Pons (tissue), 1 donor: ENCODE results near the gene SPEN.
"Not testable (repeated sequence)": the region's sequence is repeated elsewhere in the genome, so short reads cannot be mapped to it uniquely, and the experiment has no call there.

Experiments
- DNase-seq: peaks from one replicate; pipeline ENCODE4 v3.0.0-alpha.2; 2016; ENCODE audit warnings: low spot score

Gene SPEN

DNA sequence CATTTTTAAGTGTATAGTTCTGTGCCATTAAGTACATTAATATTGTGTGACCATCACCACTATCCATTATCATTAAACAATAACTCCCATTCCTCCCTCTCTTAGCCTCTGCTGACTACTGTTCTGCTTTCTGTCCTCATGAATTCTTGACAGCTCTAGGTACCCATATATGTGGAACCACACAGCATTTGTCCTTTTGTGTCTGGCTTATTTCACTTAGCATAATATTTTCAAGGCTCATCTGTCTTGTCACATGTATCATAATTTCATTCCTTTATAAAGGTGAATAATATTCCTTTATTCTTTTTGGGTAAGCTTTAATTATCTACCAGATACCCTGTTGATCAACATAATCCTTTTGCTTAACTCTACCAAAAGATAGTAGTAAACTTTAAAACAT is 47.7 kb downstream of the SPEN start:
- DNase-seq = no peak

DNA sequence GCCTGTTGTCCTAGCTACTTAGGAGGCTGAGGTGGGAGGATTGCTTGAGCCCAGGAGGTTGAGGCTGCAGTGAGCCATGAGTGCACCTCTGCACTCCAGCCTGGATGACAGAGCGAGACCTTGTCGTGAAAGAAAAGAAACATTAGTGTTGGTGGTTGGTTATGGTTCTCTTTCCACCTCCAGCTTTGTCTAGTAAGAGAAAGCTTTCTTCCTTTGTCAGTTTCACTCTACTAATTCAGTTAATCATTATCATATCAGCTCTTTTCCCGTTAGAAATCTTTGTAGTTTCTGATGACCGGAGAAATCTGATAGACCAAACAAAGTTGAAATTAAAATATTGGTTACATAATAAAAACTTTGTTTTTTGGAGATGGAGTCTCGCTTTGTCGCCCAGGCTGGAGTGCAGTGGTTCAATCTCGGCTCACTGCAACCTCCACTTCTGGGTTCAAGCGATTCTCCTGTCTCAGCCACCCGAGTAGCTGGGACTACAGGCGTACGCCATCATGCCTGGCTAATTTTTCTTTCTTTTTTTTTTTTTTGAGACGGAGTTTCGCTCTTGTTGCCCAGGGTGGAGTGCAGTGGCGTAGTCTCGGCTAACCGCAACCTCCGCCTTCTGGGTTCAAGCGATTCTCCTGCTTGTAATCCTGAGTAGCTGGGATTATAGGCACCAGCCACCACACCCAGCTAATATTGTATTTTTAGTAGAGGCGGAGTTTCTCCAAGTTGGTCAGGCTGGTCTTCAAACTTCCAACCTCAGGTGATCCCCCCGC is 49.5 kb downstream of the SPEN start:
- DNase-seq = not testable (repeated sequence)

DNA sequence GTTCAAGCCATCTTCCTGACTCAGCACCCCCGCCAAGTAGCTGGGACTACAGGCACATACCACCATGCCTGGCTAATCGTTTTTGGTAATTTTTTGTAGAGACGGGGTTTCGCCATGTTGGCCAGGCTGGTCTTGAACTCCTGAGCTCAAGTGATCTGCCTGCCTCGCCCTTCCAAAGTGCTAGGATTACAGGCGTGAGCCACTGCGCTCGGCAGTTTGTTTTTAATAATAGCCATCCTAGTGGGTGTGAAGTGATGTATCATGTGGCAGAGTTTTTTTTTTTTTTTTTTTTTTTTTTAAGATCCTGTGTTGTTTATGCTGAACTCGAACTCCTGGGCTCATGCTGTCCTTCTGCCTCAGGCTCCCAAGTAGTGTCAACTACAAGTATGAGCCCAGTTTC is 51.8 kb downstream of the SPEN start:
- no peak for DNase-seq

DNA sequence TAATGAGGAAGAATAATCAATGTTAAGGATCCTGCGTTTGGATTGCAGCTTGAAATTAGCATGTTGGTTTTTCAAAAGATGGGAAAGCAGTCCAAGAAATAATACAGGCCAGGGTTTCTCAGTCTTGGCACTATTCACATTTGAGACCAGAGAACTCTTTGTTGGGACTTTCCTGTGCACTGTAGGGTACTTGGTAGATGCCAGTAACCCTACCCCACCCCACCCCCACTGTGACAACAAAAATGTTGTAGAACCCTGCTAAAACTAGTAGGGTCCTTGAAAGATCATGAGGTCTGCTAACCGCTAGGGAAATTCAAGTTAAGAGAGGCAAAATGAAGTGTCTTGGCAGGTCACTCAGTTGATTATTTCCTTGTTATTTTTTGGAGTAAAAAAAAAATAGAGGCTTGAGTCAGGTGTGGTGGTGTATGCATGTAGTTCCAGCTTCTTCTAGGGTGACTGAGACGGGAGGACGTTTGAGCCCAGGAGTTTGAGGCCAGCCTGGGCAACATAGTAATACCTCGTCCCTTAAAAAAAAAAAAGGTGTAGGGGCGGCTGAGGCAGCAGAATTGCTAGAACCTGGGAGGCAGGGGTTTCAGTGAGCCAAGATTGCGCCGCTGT is 53.3 kb downstream of the SPEN start:
- DNase-seq = peak; percentile 32

DNA sequence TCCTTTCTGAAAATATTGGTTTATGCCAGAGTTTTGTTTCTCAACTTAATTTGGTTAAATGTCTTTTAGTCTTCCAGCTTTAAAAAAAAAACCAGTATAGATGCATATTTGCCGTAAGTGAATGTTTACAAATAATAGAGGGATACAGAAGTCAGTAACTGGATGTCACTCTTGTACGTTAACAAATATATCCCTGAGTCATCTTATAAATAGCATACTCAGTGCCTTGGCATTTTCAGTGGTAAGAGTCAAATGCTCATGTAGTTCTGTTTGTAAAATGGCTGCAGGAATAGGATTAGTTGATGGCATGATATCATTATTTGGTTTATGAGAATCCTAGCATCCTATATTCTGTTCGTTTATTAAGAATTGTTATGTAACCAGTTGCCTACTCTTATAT is 55.4 kb downstream of the SPEN start:
- DNase-seq = no peak

DNA sequence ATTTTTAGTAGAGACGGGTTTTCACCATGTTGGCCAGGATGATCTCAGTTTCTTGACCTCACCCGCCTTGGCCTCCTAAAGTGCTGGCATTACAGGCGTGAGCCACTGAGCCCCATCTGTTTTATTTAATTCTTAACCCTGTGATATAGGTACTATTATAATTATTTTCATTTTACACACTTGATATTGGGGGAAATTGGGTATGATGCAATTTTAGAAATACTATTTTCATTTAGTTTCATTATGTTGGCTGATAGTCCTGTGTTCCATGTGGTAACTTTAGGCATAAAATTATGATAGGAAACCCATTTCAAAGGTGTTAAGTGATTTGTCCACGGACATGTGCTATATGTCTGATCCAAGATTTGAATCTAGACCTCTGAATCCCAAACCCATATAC is 61.1 kb downstream of the SPEN start:
- no peak for DNase-seq

GRCh38 chr1:15911141-15911540 is 63.6 kb downstream of the SPEN start:
- DNase-seq = no peak

DNA sequence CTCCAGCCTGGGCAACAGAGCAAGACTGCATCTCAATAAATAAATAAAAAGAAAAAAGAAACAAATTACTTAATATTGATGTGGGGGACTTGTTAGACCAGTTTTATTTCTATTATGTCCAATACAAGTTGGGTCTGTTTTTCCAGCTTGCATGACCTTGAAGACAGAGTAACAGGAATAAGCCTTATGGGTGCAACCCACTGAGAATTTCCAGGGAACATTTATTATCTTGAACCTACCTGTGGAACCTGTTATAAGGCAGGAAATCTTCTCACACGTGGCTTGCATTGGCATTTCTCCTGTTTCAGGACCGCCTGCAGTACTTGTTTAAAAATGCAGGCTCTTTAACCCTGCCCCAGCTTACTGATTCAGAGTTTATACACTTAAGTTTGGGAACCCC is 64.4 kb downstream of the SPEN start:
- DNase-seq = no peak

DNA sequence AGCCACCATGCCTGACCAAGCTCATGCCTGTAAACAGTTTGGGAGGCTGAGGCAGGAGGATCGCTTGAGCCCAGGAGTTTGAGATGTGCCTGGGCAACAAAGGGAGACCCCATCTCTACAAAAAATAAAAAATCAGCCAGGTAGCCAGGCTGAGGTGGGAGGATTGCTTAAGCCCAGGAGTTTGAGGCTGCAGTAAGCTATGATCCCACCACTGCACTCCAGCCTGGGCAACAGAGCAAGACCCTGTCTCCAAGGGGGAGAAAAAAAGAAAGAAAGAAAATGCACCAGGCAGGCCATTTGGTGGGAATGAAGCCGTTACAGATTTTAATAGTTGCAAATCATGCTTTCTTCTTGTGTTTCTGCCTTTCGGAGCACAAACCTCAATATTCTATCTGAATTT is 66.1 kb downstream of the SPEN start:
- not testable (repeated sequence) for DNase-seq

DNA sequence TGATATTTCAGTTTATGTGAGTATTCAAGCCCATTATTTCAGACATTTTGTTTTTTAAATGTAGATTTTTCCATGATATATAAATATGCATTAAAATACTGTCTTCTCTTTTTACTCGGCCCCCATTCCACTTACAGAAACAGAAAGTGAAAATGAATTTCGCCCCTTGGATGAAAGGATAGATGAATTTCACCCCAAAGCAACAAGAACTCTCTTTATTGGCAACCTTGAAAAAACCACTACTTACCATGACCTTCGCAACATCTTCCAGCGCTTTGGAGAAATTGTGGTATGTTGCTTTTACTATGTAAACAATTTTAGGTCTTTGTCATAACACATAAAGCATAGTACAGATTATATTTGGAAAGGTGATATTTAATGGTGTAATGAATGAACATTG is 68.5 kb downstream of the SPEN start:
- no peak for DNase-seq

GRCh38 chr1:15916417-15916816 is 68.9 kb downstream of the SPEN start:
- DNase-seq = no peak

DNA sequence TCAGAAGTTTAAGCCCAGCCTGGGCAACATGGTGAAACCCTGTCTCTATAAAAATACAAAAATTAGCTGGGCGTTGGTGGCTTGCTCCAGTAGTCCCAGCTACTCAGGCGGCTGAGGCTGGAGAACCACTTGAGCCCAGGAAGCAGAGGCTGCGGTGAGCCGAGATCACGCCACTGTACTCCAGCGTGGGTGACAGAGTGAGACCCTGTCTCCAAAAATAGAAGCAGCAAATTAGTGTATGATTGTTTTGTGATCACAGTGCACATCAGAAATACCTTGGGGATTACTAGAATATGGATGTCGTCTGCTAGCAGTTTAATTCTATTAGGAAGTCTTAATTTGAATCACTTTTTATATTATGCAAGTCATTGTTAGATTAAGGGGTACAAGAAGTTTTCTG is 69.4 kb downstream of the SPEN start:
- no peak for DNase-seq

- DNase-seq = no peak
These were observed 71.6 kb downstream of the SPEN start for GRCh38 chr1:15918962-15919715.

DNA sequence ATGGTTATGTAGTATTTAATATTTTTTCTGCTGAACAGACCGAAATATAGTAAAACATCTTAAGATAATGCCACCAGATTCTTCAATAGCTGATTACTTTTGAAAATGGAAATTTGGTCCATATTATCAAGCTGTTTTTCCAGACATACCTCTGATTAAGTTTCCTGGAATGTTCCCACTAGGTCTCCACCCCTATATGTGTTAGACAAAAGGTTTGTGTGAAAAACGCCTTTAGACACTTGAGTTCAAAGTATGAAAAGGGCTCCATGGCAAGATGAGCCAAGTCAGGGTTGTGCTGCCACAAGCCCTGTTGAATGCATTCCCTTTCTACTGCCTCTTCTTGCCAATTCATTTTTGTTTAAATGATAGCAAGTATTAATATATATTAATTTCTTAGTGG is 75.7 kb downstream of the SPEN start:
- DNase-seq = no peak

DNA sequence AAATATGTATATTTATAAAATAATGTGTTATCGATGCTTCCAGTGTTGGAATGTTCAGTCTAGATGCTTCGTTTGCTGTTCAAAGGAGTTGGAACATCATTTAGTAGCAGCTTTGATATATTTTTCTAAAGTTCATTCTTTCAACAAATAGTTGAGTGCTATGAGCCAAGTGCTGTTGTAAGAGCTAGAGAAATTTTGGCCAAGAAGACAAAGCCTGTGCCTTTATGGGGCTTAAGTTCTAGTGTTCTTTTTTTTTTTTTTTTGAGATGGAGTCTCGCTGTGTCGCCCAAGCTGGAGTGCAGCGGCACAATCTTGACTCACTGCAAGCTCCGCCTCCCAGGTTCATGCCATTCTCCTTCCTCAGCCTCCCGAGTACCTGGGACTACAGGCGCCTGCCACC is 78.9 kb downstream of the SPEN start:
- DNase-seq = not testable (repeated sequence)

DNA sequence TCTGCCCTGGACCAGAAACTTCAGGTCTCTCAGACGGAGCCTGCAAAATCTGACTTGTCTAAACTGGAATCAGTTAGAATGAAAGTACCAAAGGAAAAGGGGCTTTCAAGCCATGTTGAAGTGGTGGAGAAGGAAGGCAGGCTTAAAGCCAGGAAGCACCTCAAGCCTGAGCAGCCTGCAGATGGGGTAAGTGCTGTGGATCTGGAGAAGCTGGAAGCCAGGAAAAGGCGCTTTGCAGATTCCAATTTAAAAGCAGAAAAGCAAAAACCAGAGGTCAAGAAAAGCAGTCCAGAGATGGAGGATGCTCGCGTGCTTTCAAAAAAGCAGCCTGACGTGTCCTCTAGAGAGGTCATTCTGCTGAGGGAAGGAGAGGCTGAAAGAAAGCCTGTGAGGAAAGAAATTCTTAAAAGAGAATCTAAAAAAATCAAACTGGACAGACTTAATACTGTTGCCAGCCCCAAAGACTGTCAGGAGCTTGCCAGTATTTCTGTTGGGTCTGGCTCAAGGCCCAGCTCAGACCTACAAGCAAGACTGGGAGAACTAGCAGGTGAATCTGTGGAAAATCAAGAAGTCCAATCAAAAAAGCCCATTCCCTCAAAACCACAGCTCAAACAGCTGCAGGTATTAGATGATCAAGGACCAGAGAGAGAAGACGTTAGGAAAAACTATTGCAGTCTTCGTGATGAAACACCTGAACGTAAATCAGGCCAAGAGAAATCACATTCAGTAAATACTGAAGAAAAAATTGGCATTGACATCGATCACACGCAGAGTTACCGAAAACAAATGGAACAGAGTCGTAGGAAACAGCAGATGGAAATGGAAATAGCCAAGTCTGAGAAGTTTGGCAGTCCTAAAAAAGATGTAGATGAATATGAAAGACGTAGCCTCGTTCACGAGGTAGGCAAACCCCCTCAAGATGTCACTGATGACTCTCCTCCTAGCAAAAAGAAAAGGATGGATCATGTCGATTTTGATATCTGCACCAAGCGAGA is 81.8 kb downstream of the SPEN start:
- DNase-seq = peak; percentile 32

GRCh38 chr1:15931401-15931800 is 83.9 kb downstream of the SPEN start:
- no peak for DNase-seq

DNA sequence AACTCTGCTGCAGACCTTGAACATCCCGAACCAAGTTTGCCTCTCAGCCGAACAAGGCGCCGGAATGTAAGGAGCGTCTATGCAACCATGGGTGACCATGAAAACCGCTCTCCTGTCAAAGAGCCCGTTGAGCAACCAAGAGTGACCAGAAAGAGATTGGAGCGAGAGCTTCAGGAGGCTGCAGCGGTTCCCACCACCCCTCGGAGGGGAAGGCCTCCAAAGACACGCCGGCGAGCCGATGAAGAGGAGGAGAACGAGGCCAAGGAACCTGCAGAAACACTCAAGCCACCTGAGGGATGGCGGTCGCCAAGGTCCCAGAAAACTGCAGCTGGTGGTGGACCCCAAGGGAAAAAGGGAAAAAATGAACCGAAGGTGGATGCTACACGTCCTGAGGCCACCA is 84.4 kb downstream of the SPEN start:
- no peak for DNase-seq

DNA sequence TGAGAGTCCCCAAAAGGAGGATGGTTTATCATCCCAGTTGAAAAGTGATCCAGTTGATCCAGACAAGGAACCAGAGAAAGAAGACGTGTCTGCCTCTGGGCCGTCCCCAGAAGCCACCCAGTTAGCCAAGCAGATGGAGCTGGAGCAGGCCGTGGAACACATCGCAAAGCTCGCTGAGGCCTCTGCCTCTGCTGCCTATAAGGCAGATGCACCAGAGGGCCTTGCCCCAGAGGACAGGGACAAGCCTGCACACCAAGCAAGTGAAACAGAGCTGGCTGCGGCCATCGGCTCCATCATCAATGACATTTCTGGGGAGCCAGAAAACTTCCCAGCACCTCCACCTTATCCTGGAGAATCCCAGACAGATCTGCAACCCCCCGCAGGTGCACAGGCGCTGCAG is 85.1 kb downstream of the SPEN start:
- DNase-seq = no peak

DNA sequence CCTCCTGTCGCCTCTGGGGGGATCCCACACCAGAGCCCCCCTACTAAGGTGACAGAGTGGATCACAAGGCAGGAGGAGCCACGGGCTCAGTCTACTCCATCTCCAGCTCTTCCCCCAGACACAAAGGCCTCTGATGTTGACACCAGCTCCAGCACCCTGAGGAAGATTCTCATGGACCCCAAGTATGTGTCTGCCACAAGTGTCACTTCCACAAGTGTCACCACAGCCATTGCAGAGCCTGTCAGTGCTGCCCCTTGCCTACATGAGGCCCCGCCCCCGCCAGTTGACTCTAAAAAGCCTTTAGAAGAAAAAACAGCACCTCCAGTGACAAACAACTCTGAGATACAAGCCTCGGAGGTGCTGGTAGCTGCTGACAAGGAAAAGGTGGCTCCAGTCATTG is 86.2 kb downstream of the SPEN start:
- no peak for DNase-seq

GRCh38 chr1:15934211-15935055 is 86.9 kb downstream of the SPEN start:
- no peak for DNase-seq
